AG08395 (cell line): ENCODE measurements around the gene NKAIN4.

ENCODE experiments used
- DNase-seq: peaks from one replicate; pipeline ENCODE4 v3.0.0; 2012; ENCODE audit warnings: mixed read lengths, low spot score

NKAIN4 gene

DNA sequence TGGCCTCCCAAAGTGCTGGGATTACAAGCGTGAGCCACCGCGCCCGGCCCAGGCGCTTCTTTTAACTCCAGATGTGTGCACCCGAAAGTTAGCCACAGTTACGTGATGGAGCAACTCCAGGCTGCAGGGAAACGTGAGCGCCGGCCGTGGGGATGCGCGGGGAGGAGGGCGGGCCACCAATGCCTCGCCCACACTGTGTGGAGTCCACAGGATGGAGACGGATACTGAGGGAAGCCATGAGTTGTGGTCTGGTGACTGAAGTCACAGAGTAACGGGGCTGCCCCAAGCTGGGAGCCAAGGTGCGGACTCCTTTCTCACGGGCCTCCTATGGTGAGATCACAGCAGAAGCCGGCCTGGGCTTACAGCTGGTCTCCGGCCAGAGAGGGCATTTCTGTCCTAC lies 61.5 kb downstream of the NKAIN4 start:
- DNase-seq: no peak

- DNase-seq: no peak
Observed at GRCh38 chr20:63191400-63191799, 62.9 kb downstream of the NKAIN4 start.

- DNase-seq: no peak
Observed at GRCh38 chr20:63190828-63191227, 63.4 kb downstream of the NKAIN4 start.
